Panc1 (cell line): ENCODE results near the gene LURAP1L. TPM values are rescaled to one million over a fixed set of nuclear protein-coding genes. Genes with fewer than 3 reads are reported as not detected.
A peak's percentile ranks its signal among the peaks of the same experiment; 100 is the strongest.

Experiments used
- ATAC-seq: fragments of 200-7000 bp; cut with Tn5 transposase; 2 replicates; pipeline ENCODE4 v1.9.1; 2020; ENCODE audit warnings: mild to moderate bottlenecking, moderate library complexity
- BruUV-seq: library from RNA; stranded (reverse); fragments of 400-500 nt; replicated peaks from 2 replicates; lab custom pipeline; 2021; lab: Mats Ljungman, UMichigan
- CTCF ChIA-PET: fragments of 300-600 bp; sonication (Branson Sonifier 250); formaldehyde crosslinking; loops from one replicate; lab custom pipeline; 2022; ENCODE audit warnings: antibody characterized with exemption; lab: Charles Lee
- POLR2A ChIA-PET: fragments of 300-600 bp; sonication (Branson Sonifier 250); formaldehyde crosslinking; loops from one replicate; lab custom pipeline; 2022; ENCODE audit warnings: antibody characterized with exemption; lab: Charles Lee
- DNase-seq: peaks from one replicate; pipeline ENCODE4 v3.0.0-alpha.2; 2010; ENCODE audit warnings: low read depth, low spot score
- H3K27ac ChIP-seq: 2 replicates; pipeline ENCODE4 v1.5.1; 2011; ENCODE audit warnings: mild to moderate bottlenecking, low read length, inconsistent platforms
- H3K27me3 ChIP-seq: fragments of 200-500 bp; sonication (Bioruptor generic); 2 replicates; pipeline ENCODE4 v1.6.0; 2014; ENCODE audit warnings: low read length, inconsistent platforms; ENCODE audit not compliant: control insufficient read depth, insufficient read depth
- H3K36me3 ChIP-seq: fragments of 200-500 bp; sonication (Bioruptor generic); 2 replicates; pipeline ENCODE4 v1.5.1; 2014; ENCODE audit warnings: inconsistent platforms, mild to moderate bottlenecking, low read length, moderate library complexity; ENCODE audit not compliant: control insufficient read depth, insufficient read depth
- H3K4me1 ChIP-seq: 2 replicates; pipeline ENCODE4 v1.5.1; 2011; ENCODE audit warnings: inconsistent platforms, mild to moderate bottlenecking, low read length, moderate library complexity; ENCODE audit not compliant: control insufficient read depth, insufficient read depth
- H3K4me3 ChIP-seq, 2 experiments: 2 replicates each; pipeline ENCODE4 v1.5.1; 2011 to 2012; ENCODE audit warnings: low read depth in 2 of 2, low read length in 2 of 2, mild to moderate bottlenecking in 2 of 2, inconsistent platforms in 1 of 2, moderate library complexity in 1 of 2
- H3K9me3 ChIP-seq: fragments of 200-500 bp; sonication (Bioruptor generic); 2 replicates; pipeline ENCODE4 v1.5.1; 2014; ENCODE audit warnings: low read depth, mild to moderate bottlenecking, inconsistent platforms, low read length, moderate library complexity; ENCODE audit not compliant: control insufficient read depth, insufficient read depth
- CTCF ChIP-seq: fragments of 450-650 bp; IDR thresholded peaks from 2 replicates; pipeline ENCODE4 v1.5.1; 2017; ENCODE audit warnings: mild to moderate bottlenecking
- POLR2AphosphoS5 ChIP-seq: IDR thresholded peaks from 2 replicates; pipeline ENCODE4 v1.6.1; 2012; ENCODE audit warnings: mild to moderate bottlenecking, low read depth, low read length, moderate library complexity
- REST ChIP-seq, 2 experiments: IDR thresholded peaks; 2 replicates each; pipeline ENCODE4 v1.6.1; 2011 to 2012; ENCODE audit warnings: low read depth in 2 of 2, control low read depth in 1 of 2, low read length in 1 of 2, mild to moderate bottlenecking in 1 of 2, moderate library complexity in 1 of 2; ENCODE audit not compliant: insufficient read depth in 1 of 2
- SIN3A ChIP-seq: IDR thresholded peaks from 2 replicates; pipeline ENCODE4 v1.6.1; 2012; ENCODE audit warnings: low read depth, mild to moderate bottlenecking, low read length, moderate library complexity, borderline replicate concordance; ENCODE audit not compliant: insufficient read depth
- TCF7L2 ChIP-seq: IDR thresholded peaks from 2 replicates; pipeline ENCODE4 v1.6.1; 2011; ENCODE audit warnings: mild to moderate bottlenecking, low read depth, low read length, inconsistent platforms
- in situ Hi-C: cut with HindIII; loops from 2 replicates; pipeline ENCODE4 v1.10.0; 2016; ENCODE audit warnings: low sequenced_read_pairs, low pct_unique_long_range_greater_than_20kb
- intact Hi-C: fragments of 100-400 bp; cut with micrococcal nuclease; formaldehyde crosslinking; loops from one replicate; pipeline ENCODE4 v1.10.0; 2022; ENCODE audit not compliant: unreplicated experiment
- total RNA-seq: library from RNA; stranded (reverse); gene quantifications from one replicate; pipeline ENCODE4 v1.2.1, GENCODE V29; 2021; ENCODE audit not compliant: unreplicated experiment

LURAP1L gene
- total RNA-seq, 1 experiment from 2014 or later = 6.8 TPM

- H3K9me3 ChIP-seq = no peaks in the 10 kb centered on the region
- POLR2A ChIA-PET = no interaction called here
- TF ChIP-seq REST (IDR thresholded peaks at IDR 0.05; ENCODE audit: insufficient read depth in 1 of 2, low read depth in 2 of 2, low read length in 1 of 2) (no peak), POLR2AphosphoS5 (peak; percentile 57; the same call in 1 of the 2 replicates), TCF7L2 (peak; percentile 59; the same call in 1 of the 2 replicates), CTCF (no peak)
- H3K36me3 ChIP-seq = no peaks in the 10 kb centered on the region
- no peak overlapping the region for H3K4me3 ChIP-seq
- ATAC-seq (peak; percentile 62), DNase-seq (no peak)
- intact Hi-C loops (loop anchor here (5.0 kb wide), 1 partner anchor 39 kb away; the partner anchor contains the start of gene LURAP1L), in situ Hi-C loops (no loop called here)
- no peaks in the 10 kb centered on the region for H3K27me3 ChIP-seq
- peak overlapping the region; percentile 88 for H3K27ac ChIP-seq
- peaks cover 22% of the 10 kb centered on the region for H3K4me1 ChIP-seq
- BruUV-seq = no TSS peak
- CTCF ChIA-PET = no interaction called here
Observed at GRCh38 chr9:12816656-12817101, 41.9 kb downstream of the LURAP1L start.

- CTCF ChIA-PET = interaction anchor here (0.6 kb wide), 1 partner anchor 41 kb away, joined by 3 read pairs; no protein-coding TSS in a partner anchor
- Histone ChIP-seq H3K27ac (peak overlapping the region; percentile 88), H3K4me3 (0 out of 4 replicates have a peak overlapping the region, but pooled peaks of 1 of the 2 experiments have one; percentile 11), H3K9me3 (no peaks in the 10 kb centered on the region), H3K27me3 (no peaks in the 10 kb centered on the region), H3K36me3 (no peaks in the 10 kb centered on the region), H3K4me1 (peaks cover 22% of the 10 kb centered on the region)
- TF ChIP-seq CTCF = no peak
- no peak for TF ChIP-seq POLR2AphosphoS5
- no peak for TF ChIP-seq SIN3A
- no peak for TF ChIP-seq REST (IDR thresholded peaks at IDR 0.05; ENCODE audit: insufficient read depth in 1 of 2, low read depth in 2 of 2, low read length in 1 of 2)
- no peak for TF ChIP-seq TCF7L2
- ATAC-seq (peak; percentile 79), DNase-seq (no peak)
- intact Hi-C loops (loop anchor here (5.0 kb wide), 1 partner anchor 40 kb away; the partner anchor contains the start of gene LURAP1L), in situ Hi-C loops (no loop called here)
- POLR2A ChIA-PET = interaction anchor here (0.5 kb wide), 1 partner anchor 30 kb away, joined by 12 read pairs; no protein-coding TSS in a partner anchor
- BruUV-seq = no TSS peak
Observed at GRCh38 chr9:12817702-12818101, 42.9 kb downstream of the LURAP1L start.
